Mesendoderm (in vitro differentiated cells): ENCODE results near the gene ANKRD40CL.

ENCODE experiments used
- DNase-seq: peaks from one replicate; pipeline ENCODE4 v3.0.0; 2013
- H2AK5ac ChIP-seq: 2 replicates; pipeline ENCODE4 v1.6.1; 2013; ENCODE audit warnings: low read length, inconsistent platforms
- H2BK120ac ChIP-seq: 2 replicates; pipeline ENCODE4 v1.6.1; 2013; ENCODE audit warnings: low read depth, mild to moderate bottlenecking, low read length, moderate library complexity, mixed read lengths
- H2BK15ac ChIP-seq: replicated peaks from 2 replicates; pipeline ENCODE4 v1.6.1; 2013; ENCODE audit warnings: low read depth, mild to moderate bottlenecking, moderate library complexity
- H2BK5ac ChIP-seq: 2 replicates; pipeline ENCODE4 v1.6.1; 2013; ENCODE audit warnings: low read length, inconsistent platforms
- H3K18ac ChIP-seq: 2 replicates; pipeline ENCODE4 v1.6.1; 2013; ENCODE audit warnings: mild to moderate bottlenecking, low read length, mixed read lengths
- H3K23ac ChIP-seq: one replicate; pipeline ENCODE4 v1.6.1; 2013; ENCODE audit warnings: low read length
- H3K27ac ChIP-seq: 2 replicates; pipeline ENCODE4 v1.5.1; 2013; ENCODE audit warnings: low read depth, mild to moderate bottlenecking, inconsistent platforms, low read length, moderate library complexity
- H3K27me3 ChIP-seq: 2 replicates; pipeline ENCODE4 v1.6.1; 2013; ENCODE audit warnings: low read length, control low read depth, mild to moderate bottlenecking, inconsistent platforms; ENCODE audit not compliant: insufficient read depth, poor library complexity
- H3K36me3 ChIP-seq: 2 replicates; pipeline ENCODE4 v1.6.1; 2013; ENCODE audit warnings: low read length, inconsistent platforms; ENCODE audit not compliant: control insufficient read depth, insufficient read depth
- H3K4ac ChIP-seq: one replicate; pipeline ENCODE4 v1.6.1; 2013; ENCODE audit warnings: low read depth, mild to moderate bottlenecking, low read length, moderate library complexity
- H3K4me1 ChIP-seq: 2 replicates; pipeline ENCODE4 v1.6.1; 2013; ENCODE audit warnings: low read depth, low read length, inconsistent platforms; ENCODE audit not compliant: control insufficient read depth
- H3K4me2 ChIP-seq: 2 replicates; pipeline ENCODE4 v1.6.1; 2013; ENCODE audit warnings: low read length
- H3K4me3 ChIP-seq: 2 replicates; pipeline ENCODE4 v1.5.1; 2013; ENCODE audit warnings: mild to moderate bottlenecking, low read length
- H3K56ac ChIP-seq: one replicate; pipeline ENCODE4 v1.6.1; 2013; ENCODE audit warnings: low read length
- H3K79me1 ChIP-seq: 2 replicates; pipeline ENCODE4 v1.6.1; 2013; ENCODE audit warnings: low read length, inconsistent platforms
- H3K79me2 ChIP-seq: 2 replicates; pipeline ENCODE4 v1.6.1; 2013; ENCODE audit warnings: mild to moderate bottlenecking, low read length; ENCODE audit not compliant: control insufficient read depth, insufficient read depth
- H3K9ac ChIP-seq: 2 replicates; pipeline ENCODE4 v1.6.1; 2013; ENCODE audit warnings: low read length, inconsistent platforms
- H4K5ac ChIP-seq: one replicate; pipeline ENCODE4 v1.6.1; 2013; ENCODE audit warnings: low read length
- H4K8ac ChIP-seq: one replicate; pipeline ENCODE4 v1.6.1; 2013; ENCODE audit warnings: low read depth, mild to moderate bottlenecking, control low read depth, low read length, moderate library complexity
- WGBS: extraction: QIAGEN DNeasy Blood & Tissue Kit; methylation state at CpG from one replicate; pipeline ENCODE4 v1.1.7; 2013; ENCODE audit warnings: low lambda C conversion rate, missing lambda C conversion rate; ENCODE audit not compliant: insufficient coverage; ENCODE audit errors: extremely low coverage; 5-methylcytosine and 5-hydroxymethylcytosine counted together

ANKRD40CL gene

GRCh38 chr17:50769884-50770283 is 2.6 kb upstream of the ANKRD40CL start:
- no peak for DNase-seq
- Histone ChIP-seq H3K4me1 (no peaks in the 10 kb centered on the region), H3K36me3 (no peaks in the 10 kb centered on the region), H4K5ac (no peak overlapping the region), H3K9ac (no peak overlapping the region), H4K8ac (no peak overlapping the region), H3K27me3 (no peaks in the 10 kb centered on the region), H2BK15ac (no peak overlapping the region), H2AK5ac (no peak overlapping the region), H3K79me1 (no peaks in the 10 kb centered on the region), H3K4me2 (no peak overlapping the region), H3K79me2 (no peaks in the 10 kb centered on the region), H2BK5ac (no peak overlapping the region), H2BK120ac (no peak overlapping the region), H3K56ac (no peak overlapping the region), H3K4ac (no peak overlapping the region), H3K18ac (no peak overlapping the region), H3K4me3 (no peak overlapping the region), H3K27ac (no peak overlapping the region), H3K23ac (no peak overlapping the region)
- WGBS, result no CpG with 5 or more reads among the region's 8 CpGs

DNA sequence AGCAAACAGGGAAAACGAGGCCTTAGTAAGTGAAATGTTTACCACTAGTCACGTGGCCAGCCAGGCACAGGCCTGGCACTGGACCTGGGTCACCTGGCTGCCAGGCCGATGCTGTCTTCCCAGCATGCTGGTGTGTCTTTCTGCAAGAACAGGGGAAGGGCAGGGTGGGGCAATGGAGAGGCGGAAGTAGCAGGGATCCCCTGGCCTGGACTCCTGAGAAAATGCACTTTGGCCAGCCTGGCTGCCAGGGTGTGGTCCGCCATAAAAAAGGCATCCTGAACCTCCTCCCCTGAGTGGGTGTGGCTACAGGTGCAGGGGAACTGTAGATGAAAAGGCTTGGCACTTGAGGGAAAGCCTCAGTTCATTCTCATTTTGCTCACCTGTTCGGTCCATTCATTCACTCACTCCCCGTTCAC is 1.0 kb upstream of the ANKRD40CL start:
- no peak for DNase-seq

GRCh38 chr17:50767030-50767429 is 288 bp downstream of the ANKRD40CL start:
- no peak overlapping the region for H3K56ac ChIP-seq
- H3K79me1 ChIP-seq, result no peaks in the 10 kb centered on the region
- no peak overlapping the region for H4K5ac ChIP-seq
- H3K27ac ChIP-seq, result no peak overlapping the region
- H2BK5ac ChIP-seq, result no peak overlapping the region
- H2BK120ac ChIP-seq, result no peak overlapping the region
- H3K4me3 ChIP-seq, result no peak overlapping the region
- peaks cover 3% of the 10 kb centered on the region for H3K4me1 ChIP-seq
- WGBS, result no CpG with 5 or more reads among the region's 7 CpGs
- H3K9ac ChIP-seq, result no peak overlapping the region
- H3K4me2 ChIP-seq, result no peak overlapping the region
- no peaks in the 10 kb centered on the region for H3K27me3 ChIP-seq
- no peak overlapping the region for H3K4ac ChIP-seq
- H3K79me2 ChIP-seq, result no peaks in the 10 kb centered on the region
- H3K18ac ChIP-seq, result no peak overlapping the region
- no peaks in the 10 kb centered on the region for H3K36me3 ChIP-seq
- no peak overlapping the region for H4K8ac ChIP-seq
- no peak overlapping the region for H2BK15ac ChIP-seq
- no peak for DNase-seq
- no peak overlapping the region for H3K23ac ChIP-seq
- no peak overlapping the region for H2AK5ac ChIP-seq

More for the DNA sequence above, 1.0 kb upstream of the ANKRD40CL start:
- Histone ChIP-seq H3K79me1 (no peaks in the 10 kb centered on the region), H3K56ac (no peak overlapping the region), H2BK15ac (no peak overlapping the region), H4K5ac (no peak overlapping the region), H3K27ac (no peak overlapping the region), H2BK5ac (no peak overlapping the region), H4K8ac (no peak overlapping the region), H3K23ac (no peak overlapping the region), H3K4me3 (no peak overlapping the region), H2AK5ac (no peak overlapping the region), H3K79me2 (no peaks in the 10 kb centered on the region), H3K4me1 (peaks cover 3% of the 10 kb centered on the region), H3K4me2 (no peak overlapping the region), H2BK120ac (no peak overlapping the region), H3K9ac (no peak overlapping the region), H3K27me3 (no peaks in the 10 kb centered on the region), H3K36me3 (no peaks in the 10 kb centered on the region), H3K4ac (no peak overlapping the region), H3K18ac (no peak overlapping the region)
- 100% methylated on average over 2 of the region's 7 CpGs for whole genome bisulfite sequencing

DNA sequence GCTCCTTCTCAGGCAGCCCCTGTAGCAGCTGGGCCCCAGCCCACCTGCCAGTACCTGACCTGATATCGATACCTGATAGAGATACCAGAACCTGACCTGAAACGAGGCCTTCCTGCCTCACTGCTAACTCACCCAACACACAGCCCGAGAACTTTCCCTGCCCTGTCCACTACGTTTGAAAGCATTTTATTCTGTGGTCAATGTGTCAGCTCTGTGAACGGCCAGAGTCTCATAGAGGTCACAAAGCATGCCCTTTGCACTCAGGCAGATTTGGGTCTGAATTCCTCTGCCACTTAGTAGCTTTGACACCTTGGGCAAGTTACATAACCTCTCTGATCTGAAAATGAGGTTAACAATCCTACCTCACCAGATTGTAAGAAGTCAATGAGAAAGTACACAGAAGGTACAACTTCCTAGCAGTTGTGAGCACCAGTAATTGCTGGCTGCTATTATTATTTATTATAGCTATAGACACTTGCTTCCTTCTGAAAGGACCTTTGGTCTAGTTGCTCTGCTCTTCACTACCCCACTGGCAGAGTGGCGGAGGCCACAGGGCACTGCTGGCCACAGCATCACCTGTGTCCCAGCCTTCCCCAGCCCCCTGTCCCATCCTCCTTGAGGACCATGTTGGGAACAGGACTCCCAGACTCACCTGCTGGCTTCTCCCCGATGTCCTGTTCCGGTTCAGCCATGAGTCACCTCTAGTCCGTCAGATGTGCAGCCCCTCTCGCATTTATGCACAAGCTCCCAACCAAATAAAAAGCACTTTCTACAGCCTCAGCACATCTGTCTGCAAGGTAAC is 895 bp downstream of the ANKRD40CL start:
- Histone ChIP-seq H4K5ac (no peak overlapping the region), H2AK5ac (no peak overlapping the region), H3K18ac (no peak overlapping the region), H3K4me3 (no peak overlapping the region), H3K23ac (no peak overlapping the region), H2BK120ac (no peak overlapping the region), H3K4me1 (peaks cover 3% of the 10 kb centered on the region), H4K8ac (no peak overlapping the region), H3K4me2 (no peak overlapping the region), H3K27ac (no peak overlapping the region), H3K79me2 (no peaks in the 10 kb centered on the region), H2BK5ac (no peak overlapping the region), H2BK15ac (no peak overlapping the region), H3K4ac (no peak overlapping the region), H3K56ac (no peak overlapping the region), H3K27me3 (no peaks in the 10 kb centered on the region), H3K9ac (no peak overlapping the region), H3K36me3 (no peaks in the 10 kb centered on the region), H3K79me1 (no peaks in the 10 kb centered on the region)
- no CpG with 5 or more reads among the region's 10 CpGs for WGBS
- DNase-seq, result no peak

DNA sequence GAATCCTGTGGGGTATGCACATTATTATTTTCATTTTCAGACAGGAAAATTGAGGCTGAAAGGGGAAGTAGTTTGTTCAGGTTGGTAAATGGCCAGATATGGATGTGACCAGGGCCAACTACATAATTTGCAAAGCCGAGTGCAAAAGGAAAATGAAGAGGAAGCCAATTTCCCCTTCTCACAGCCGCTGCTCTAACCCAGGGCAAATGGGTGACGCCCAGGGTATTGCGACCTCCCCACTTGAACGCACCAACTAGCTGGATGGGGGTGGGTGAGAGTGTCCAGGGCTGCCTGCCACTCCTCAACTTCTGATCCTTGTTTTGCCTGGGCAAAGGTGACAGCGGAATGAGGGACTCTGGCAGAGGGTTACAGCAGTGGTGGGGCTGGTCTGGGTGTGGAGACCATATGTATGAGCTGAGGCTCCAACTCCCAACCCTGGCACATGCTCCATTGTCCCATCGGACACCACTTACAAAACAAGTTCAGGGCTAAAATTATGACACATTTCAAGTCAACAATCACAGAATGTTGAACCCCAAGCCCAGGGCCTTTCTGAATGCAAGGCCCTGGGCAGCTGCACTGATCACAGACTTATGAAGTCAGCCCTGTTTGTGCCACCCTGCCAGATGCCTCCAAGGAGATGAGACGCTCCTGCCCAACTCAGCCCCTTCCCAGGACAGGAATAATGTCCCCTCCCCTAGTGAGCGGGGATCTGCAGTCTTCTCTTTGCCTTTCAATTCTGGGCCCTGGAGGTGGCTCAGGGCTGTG is 1.7 kb downstream of the ANKRD40CL start:
- Histone ChIP-seq H2BK120ac (no peak overlapping the region), H3K79me2 (no peaks in the 10 kb centered on the region), H3K9ac (no peak overlapping the region), H3K23ac (no peak overlapping the region), H3K56ac (no peak overlapping the region), H2AK5ac (no peak overlapping the region), H3K79me1 (no peaks in the 10 kb centered on the region), H4K8ac (no peak overlapping the region), H3K18ac (no peak overlapping the region), H2BK5ac (no peak overlapping the region), H3K4me1 (peaks cover 3% of the 10 kb centered on the region), H3K27ac (no peak overlapping the region), H3K4me3 (no peak overlapping the region), H3K27me3 (no peaks in the 10 kb centered on the region), H3K4ac (no peak overlapping the region), H3K36me3 (no peaks in the 10 kb centered on the region), H3K4me2 (no peak overlapping the region), H4K5ac (no peak overlapping the region), H2BK15ac (no peak overlapping the region)
- DNase-seq, result no peak
- WGBS, result no CpG with 5 or more reads among the region's 9 CpGs
